ENCODE measurements around the gene APOO. TPM values are rescaled to one million over a fixed set of nuclear protein-coding genes. Genes with fewer than 3 reads are reported as not detected.

Gene APOO
- total RNA-seq, 1 donor: 7.2 TPM

GRCh38 chrX:23932046-23932445 is 24.3 kb upstream of the APOO start:
- H2AFZ ChIP-seq (ENCODE audit: low read length): no peak overlapping the region
- no peak overlapping the region for H3K4me3 ChIP-seq (ENCODE audit: insufficient read depth, low read length)
- H3K36me3 ChIP-seq (ENCODE audit: insufficient read depth, low read length): no peaks in the 10 kb centered on the region
- H3K4me1 ChIP-seq (ENCODE audit: insufficient read depth, low read length): no peaks in the 10 kb centered on the region
- H3K4me2 ChIP-seq (ENCODE audit: insufficient read depth, low read length): no peak overlapping the region
- no peaks in the 10 kb centered on the region for H3K27me3 ChIP-seq (ENCODE audit: insufficient read depth, low read length)
- DNase-seq (ENCODE audit: insufficient read length, low spot score, missing footprints): no peak
- no peaks in the 10 kb centered on the region for H4K20me1 ChIP-seq (ENCODE audit: insufficient read depth, low read length)
- H3K27ac ChIP-seq (ENCODE audit: low read depth, low read length): no peak overlapping the region
- H3K79me2 ChIP-seq (ENCODE audit: insufficient read depth, low read length): no peaks in the 10 kb centered on the region
- no peaks in the 10 kb centered on the region for H3K9me3 ChIP-seq (ENCODE audit: low read depth, low read length)
- TF ChIP-seq CTCF (IDR thresholded peaks at IDR 0.05; ENCODE audit: extremely low read depth, low read depth, low read length): no peak

DNA sequence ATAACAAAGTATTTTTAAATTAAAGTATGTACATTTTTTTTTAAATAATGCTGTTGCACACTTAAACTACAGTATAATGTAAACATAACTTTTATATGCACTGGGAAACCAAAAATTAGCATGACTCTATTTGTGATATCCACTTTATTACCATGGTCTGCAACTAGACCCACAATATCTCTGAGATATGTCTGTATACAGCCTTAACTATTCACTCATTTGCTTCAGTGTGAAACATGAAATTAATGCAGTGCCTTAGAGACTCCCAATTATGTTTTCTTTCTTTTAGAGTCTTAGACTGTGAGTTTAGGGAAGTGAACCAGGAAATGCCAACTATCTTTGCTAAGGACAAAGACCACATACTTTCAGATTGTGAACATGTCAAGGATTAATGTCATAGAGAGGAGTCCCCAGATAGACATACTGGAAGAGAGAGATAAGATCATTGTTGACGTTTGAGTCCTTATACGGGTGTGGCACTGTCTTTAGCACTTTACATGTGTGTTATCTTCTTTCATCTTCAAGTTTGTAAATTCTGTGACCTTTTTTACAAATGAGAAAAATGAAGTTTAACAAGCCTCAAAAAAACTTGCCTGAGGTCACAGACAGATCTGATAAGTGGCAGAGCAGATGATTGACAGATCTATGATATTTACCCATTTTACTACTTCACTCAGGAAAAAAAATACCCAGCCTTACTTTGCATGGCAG is 23.3 kb upstream of the APOO start:
- H3K79me2 ChIP-seq (ENCODE audit: insufficient read depth, low read length): no peaks in the 10 kb centered on the region
- TF ChIP-seq CTCF (IDR thresholded peaks at IDR 0.05; ENCODE audit: extremely low read depth, low read depth, low read length): no peak
- H3K27me3 ChIP-seq (ENCODE audit: insufficient read depth, low read length): no peaks in the 10 kb centered on the region
- H3K27ac ChIP-seq (ENCODE audit: low read depth, low read length): no peak overlapping the region
- no peak overlapping the region for H3K4me2 ChIP-seq (ENCODE audit: insufficient read depth, low read length)
- H3K4me1 ChIP-seq (ENCODE audit: insufficient read depth, low read length): no peaks in the 10 kb centered on the region
- no peak overlapping the region for H2AFZ ChIP-seq (ENCODE audit: low read length)
- no peaks in the 10 kb centered on the region for H3K36me3 ChIP-seq (ENCODE audit: insufficient read depth, low read length)
- H3K9me3 ChIP-seq (ENCODE audit: low read depth, low read length): no peaks in the 10 kb centered on the region
- no peak overlapping the region for H3K4me3 ChIP-seq (ENCODE audit: insufficient read depth, low read length)
- DNase-seq (ENCODE audit: insufficient read length, low spot score, missing footprints): no peak
- H4K20me1 ChIP-seq (ENCODE audit: insufficient read depth, low read length): no peaks in the 10 kb centered on the region

DNA sequence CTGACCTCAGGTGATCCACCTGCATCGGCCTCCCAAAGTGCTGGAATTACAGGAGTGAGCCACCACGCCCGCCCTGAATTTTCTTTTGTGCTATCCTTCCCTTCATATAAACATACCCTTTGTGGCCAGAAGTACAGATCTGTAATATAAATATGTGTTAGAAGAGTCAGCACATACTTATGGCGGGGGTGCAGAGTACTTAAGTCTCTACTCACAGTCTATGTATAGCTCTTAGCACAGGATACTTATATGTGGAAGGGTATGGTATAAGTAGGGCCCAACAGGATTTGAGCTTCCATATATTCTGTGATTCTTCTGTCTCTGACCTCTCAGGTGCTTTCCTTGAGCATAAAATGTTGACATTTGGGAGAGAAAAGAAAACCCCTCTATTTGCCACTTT is 18.3 kb upstream of the APOO start:
- H3K4me2 ChIP-seq (ENCODE audit: insufficient read depth, low read length): no peak overlapping the region
- no peaks in the 10 kb centered on the region for H3K36me3 ChIP-seq (ENCODE audit: insufficient read depth, low read length)
- no peaks in the 10 kb centered on the region for H4K20me1 ChIP-seq (ENCODE audit: insufficient read depth, low read length)
- H3K4me3 ChIP-seq (ENCODE audit: insufficient read depth, low read length): no peak overlapping the region
- DNase-seq (ENCODE audit: insufficient read length, low spot score, missing footprints): no peak
- H3K27ac ChIP-seq (ENCODE audit: low read depth, low read length): no peak overlapping the region
- no peak for TF ChIP-seq CTCF (IDR thresholded peaks at IDR 0.05; ENCODE audit: extremely low read depth, low read depth, low read length)
- no peaks in the 10 kb centered on the region for H3K4me1 ChIP-seq (ENCODE audit: insufficient read depth, low read length)
- no peaks in the 10 kb centered on the region for H3K27me3 ChIP-seq (ENCODE audit: insufficient read depth, low read length)
- no peaks in the 10 kb centered on the region for H3K79me2 ChIP-seq (ENCODE audit: insufficient read depth, low read length)
- H2AFZ ChIP-seq (ENCODE audit: low read length): no peak overlapping the region
- no peaks in the 10 kb centered on the region for H3K9me3 ChIP-seq (ENCODE audit: low read depth, low read length)

DNA sequence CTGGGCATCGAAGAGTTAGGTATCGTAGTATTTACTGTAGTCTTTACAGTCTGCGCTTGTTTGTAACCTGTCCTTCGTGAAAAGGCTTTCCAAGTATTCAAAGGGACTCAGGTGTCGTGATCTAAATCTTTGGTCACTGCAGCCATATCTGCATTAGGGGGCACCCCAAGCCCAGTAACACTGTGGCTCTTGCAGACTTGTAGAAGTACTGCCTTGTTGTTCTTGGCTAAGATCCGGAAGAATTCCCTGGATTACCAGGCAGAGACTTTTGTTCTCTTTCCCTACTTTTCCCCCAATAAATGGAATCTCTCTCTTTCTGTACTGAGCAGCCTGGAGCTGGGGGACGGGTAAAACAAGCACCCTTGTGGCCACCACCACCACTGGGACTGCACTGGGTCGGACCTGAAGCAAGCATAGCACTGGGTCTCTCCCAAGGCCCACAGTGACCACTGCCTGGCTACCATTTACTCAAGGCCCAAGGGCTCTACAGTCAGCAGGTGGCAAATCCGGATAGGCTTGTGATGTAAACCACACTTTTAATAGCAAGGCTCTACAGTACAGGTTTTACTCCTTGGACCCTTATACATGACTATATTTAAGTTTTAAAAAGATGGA is 12.1 kb upstream of the APOO start:
- no peak overlapping the region for H3K27ac ChIP-seq (ENCODE audit: low read depth, low read length)
- H3K4me2 ChIP-seq (ENCODE audit: insufficient read depth, low read length): no peak overlapping the region
- TF ChIP-seq CTCF (IDR thresholded peaks at IDR 0.05; ENCODE audit: extremely low read depth, low read depth, low read length): no peak
- H3K4me3 ChIP-seq (ENCODE audit: insufficient read depth, low read length): no peak overlapping the region
- H3K4me1 ChIP-seq (ENCODE audit: insufficient read depth, low read length): no peaks in the 10 kb centered on the region
- DNase-seq (ENCODE audit: insufficient read length, low spot score, missing footprints): no peak
- H3K9me3 ChIP-seq (ENCODE audit: low read depth, low read length): no peaks in the 10 kb centered on the region
- no peaks in the 10 kb centered on the region for H3K27me3 ChIP-seq (ENCODE audit: insufficient read depth, low read length)
- no peaks in the 10 kb centered on the region for H3K79me2 ChIP-seq (ENCODE audit: insufficient read depth, low read length)
- H4K20me1 ChIP-seq (ENCODE audit: insufficient read depth, low read length): no peaks in the 10 kb centered on the region
- no peaks in the 10 kb centered on the region for H3K36me3 ChIP-seq (ENCODE audit: insufficient read depth, low read length)
- no peak overlapping the region for H2AFZ ChIP-seq (ENCODE audit: low read length)
